Measurements from ENCODE around the gene APC. TPM values are rescaled to one million over a fixed set of nuclear protein-coding genes. Genes with fewer than 3 reads are reported as not detected.

APC gene
- total RNA-seq, 1 experiment from 2014 or later: 33.7 TPM

DNA sequence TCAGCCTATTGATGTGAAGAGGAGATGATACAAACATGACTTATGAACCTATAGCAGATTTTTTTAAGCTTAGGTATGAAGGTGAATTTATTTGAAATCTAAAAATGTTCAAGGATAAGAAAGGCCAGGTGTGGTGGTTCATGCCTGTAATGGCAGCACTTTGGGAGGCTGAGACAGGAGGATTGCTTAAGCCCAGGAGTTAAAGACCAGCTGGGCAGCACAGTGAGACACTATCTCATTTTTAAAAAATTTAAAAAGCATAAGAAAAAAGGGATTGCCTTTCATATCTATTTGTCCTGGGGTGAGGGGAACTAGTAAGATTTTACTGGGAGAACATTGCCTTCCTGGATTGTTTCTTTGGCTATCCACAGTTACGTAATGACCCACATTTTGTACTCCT lies 82.6 kb downstream of the APC start:
- ATAC-seq (no peak), DNase-seq (ENCODE audit: low read depth, low spot score) (no peak)
- TF ChIP-seq TCF7L2 (IDR thresholded peaks at IDR 0.05; ENCODE audit: low read depth, low read length) (no peak), POLR2AphosphoS5 (IDR thresholded peaks at IDR 0.05; ENCODE audit: low read depth, low read length) (no peak), SIN3A (IDR thresholded peaks at IDR 0.05; ENCODE audit: borderline replicate concordance, insufficient read depth, low read depth, low read length) (no peak)
- TF ChIP-seq, protein P1, sequence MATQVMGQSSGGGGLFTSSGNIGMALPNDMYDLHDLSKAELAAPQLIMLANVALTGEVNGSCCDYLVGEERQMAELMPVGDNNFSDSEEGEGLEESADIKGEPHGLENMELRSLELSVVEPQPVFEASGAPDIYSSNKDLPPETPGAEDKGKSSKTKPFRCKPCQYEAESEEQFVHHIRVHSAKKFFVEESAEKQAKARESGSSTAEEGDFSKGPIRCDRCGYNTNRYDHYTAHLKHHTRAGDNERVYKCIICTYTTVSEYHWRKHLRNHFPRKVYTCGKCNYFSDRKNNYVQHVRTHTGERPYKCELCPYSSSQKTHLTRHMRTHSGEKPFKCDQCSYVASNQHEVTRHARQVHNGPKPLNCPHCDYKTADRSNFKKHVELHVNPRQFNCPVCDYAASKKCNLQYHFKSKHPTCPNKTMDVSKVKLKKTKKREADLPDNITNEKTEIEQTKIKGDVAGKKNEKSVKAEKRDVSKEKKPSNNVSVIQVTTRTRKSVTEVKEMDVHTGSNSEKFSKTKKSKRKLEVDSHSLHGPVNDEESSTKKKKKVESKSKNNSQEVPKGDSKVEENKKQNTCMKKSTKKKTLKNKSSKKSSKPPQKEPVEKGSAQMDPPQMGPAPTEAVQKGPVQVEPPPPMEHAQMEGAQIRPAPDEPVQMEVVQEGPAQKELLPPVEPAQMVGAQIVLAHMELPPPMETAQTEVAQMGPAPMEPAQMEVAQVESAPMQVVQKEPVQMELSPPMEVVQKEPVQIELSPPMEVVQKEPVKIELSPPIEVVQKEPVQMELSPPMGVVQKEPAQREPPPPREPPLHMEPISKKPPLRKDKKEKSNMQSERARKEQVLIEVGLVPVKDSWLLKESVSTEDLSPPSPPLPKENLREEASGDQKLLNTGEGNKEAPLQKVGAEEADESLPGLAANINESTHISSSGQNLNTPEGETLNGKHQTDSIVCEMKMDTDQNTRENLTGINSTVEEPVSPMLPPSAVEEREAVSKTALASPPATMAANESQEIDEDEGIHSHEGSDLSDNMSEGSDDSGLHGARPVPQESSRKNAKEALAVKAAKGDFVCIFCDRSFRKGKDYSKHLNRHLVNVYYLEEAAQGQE (IDR thresholded peaks at IDR 0.05; ENCODE audit: insufficient read depth in 1 of 2, low read depth in 2 of 2, low read length in 1 of 2): no peak
- TF ChIP-seq, protein P2, sequence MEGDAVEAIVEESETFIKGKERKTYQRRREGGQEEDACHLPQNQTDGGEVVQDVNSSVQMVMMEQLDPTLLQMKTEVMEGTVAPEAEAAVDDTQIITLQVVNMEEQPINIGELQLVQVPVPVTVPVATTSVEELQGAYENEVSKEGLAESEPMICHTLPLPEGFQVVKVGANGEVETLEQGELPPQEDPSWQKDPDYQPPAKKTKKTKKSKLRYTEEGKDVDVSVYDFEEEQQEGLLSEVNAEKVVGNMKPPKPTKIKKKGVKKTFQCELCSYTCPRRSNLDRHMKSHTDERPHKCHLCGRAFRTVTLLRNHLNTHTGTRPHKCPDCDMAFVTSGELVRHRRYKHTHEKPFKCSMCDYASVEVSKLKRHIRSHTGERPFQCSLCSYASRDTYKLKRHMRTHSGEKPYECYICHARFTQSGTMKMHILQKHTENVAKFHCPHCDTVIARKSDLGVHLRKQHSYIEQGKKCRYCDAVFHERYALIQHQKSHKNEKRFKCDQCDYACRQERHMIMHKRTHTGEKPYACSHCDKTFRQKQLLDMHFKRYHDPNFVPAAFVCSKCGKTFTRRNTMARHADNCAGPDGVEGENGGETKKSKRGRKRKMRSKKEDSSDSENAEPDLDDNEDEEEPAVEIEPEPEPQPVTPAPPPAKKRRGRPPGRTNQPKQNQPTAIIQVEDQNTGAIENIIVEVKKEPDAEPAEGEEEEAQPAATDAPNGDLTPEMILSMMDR (IDR thresholded peaks at IDR 0.05): no peak
- intact Hi-C loops (cut with micrococcal nuclease; ENCODE audit: unreplicated experiment) (no loop called here), in situ Hi-C loops (cut with HindIII; ENCODE audit: low pct_unique_long_range_greater_than_20kb, low sequenced_read_pairs) (no loop called here)
- H3K4me3 ChIP-seq (ENCODE audit: low read depth in 2 of 2, low read length in 2 of 2): no peak overlapping the region
- no peak overlapping the region for H3K27ac ChIP-seq (ENCODE audit: low read length)
- H3K4me1 ChIP-seq (ENCODE audit: control insufficient read depth, insufficient read depth, low read length): no peaks in the 10 kb centered on the region
- H3K9me3 ChIP-seq (ENCODE audit: control insufficient read depth, insufficient read depth, low read depth, low read length): no peaks in the 10 kb centered on the region
- H3K36me3 ChIP-seq (ENCODE audit: control insufficient read depth, insufficient read depth, low read length): peaks cover 3% of the 10 kb centered on the region; the same call in 1 of the 2 replicates
- CTCF ChIA-PET: no interaction called here
- POLR2A ChIA-PET: no interaction called here
- no peaks in the 10 kb centered on the region for H3K27me3 ChIP-seq (ENCODE audit: control insufficient read depth, insufficient read depth, low read length)
- BruUV-seq (replicated peaks): no TSS peak

DNA sequence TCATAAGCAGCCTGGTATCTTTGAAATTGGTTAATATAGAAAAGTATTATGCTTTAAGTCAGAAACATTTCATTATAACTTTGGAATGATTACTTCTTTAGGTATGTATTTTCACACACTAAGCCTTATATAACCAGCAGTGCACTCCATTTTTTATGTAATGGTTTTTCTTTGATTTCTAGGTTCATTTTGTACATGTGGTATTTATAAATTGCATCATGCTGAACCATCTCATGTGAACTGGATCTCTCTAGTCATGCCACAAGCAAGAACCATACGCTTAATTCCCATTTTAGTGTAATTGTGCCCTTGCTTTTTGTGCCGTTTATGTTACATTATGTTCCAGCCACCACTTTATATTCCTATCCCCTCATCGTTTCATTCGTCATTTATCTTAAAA lies 84.8 kb downstream of the APC start:
- Histone ChIP-seq H3K4me3 (ENCODE audit: low read depth in 2 of 2, low read length in 2 of 2) (no peak overlapping the region), H3K27ac (ENCODE audit: low read length) (no peak overlapping the region), H3K9me3 (ENCODE audit: control insufficient read depth, insufficient read depth, low read depth, low read length) (no peaks in the 10 kb centered on the region), H3K4me1 (ENCODE audit: control insufficient read depth, insufficient read depth, low read length) (no peaks in the 10 kb centered on the region), H3K27me3 (ENCODE audit: control insufficient read depth, insufficient read depth, low read length) (no peaks in the 10 kb centered on the region), H3K36me3 (ENCODE audit: control insufficient read depth, insufficient read depth, low read length) (peaks cover 5% of the 10 kb centered on the region; the same call in 1 of the 2 replicates)
- no TSS peak for BruUV-seq (replicated peaks)
- DNase-seq (ENCODE audit: low read depth, low spot score) (no peak), ATAC-seq (no peak)
- no peak for TF ChIP-seq POLR2AphosphoS5 (IDR thresholded peaks at IDR 0.05; ENCODE audit: low read depth, low read length)
- TF ChIP-seq, protein P1 (IDR thresholded peaks at IDR 0.05; ENCODE audit: insufficient read depth in 1 of 2, low read depth in 2 of 2, low read length in 1 of 2): no peak
- TF ChIP-seq, protein P2 (IDR thresholded peaks at IDR 0.05): no peak
- TF ChIP-seq TCF7L2 (IDR thresholded peaks at IDR 0.05; ENCODE audit: low read depth, low read length): no peak
- TF ChIP-seq SIN3A (IDR thresholded peaks at IDR 0.05; ENCODE audit: borderline replicate concordance, insufficient read depth, low read depth, low read length): no peak
- ChIA-PET POLR2A (no interaction called here), CTCF (no interaction called here)
- intact Hi-C loops (cut with micrococcal nuclease; ENCODE audit: unreplicated experiment): no loop called here
- in situ Hi-C loops (cut with HindIII; ENCODE audit: low pct_unique_long_range_greater_than_20kb, low sequenced_read_pairs): no loop called here
